ENCODE data around the gene MLST8. TPM values are rescaled to one million over a fixed set of nuclear protein-coding genes. Genes with fewer than 3 reads are reported as not detected.
A peak's percentile ranks its signal among the peaks of the same experiment; 100 is the strongest.

Gene MLST8
- total and polyA plus RNA-seq, 2 donors (not counting 3 experiments of a cell fraction or from before 2014, with no cell fraction given): 36.9 to 129 TPM

DNA sequence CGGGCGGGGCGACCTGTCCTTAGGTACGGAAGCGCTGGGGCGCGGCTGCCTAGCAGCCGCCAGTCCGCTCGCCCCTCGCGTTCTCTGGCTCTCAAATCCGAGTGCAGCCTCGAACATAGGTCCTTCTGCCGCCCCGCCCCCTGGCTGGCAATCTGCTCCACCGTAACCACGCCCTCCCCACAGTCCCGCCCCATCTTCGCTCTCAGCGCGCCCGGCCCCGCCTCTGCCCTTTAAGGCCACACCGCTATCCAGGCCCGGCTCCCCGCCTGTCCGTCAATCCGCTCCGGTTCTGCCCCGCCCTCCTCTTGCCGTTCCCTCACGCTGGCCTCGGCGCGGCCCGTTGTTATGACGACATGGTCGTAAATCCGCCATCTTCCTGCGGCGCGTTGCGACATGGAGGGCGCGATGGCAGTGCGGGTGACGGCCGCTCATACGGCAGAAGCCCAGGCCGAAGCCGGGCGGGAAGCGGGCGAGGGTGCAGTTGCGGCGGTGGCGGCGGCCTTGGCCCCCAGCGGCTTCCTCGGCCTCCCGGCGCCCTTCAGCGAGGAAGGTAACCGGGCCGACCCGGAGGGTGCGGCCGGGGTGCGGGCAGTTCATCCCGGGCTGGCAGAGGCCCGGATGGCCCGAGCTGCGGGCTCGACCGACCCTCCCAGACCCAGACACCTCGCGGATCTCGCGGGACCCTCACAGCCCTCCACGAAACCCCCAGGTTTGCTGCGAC lies 18.1 kb downstream of the MLST8 start, which contains the start of gene E4F1:
E4F1 (plus strand) TSS at position 371 of the 721 bp plus-strand sequence; CDS start at position 394, 23 bp downstream.
- Histone ChIP-seq H3K9me1 (replicated peaks; ENCODE audit: control insufficient read depth, extremely low read depth, insufficient read depth, low read length) (no peaks in the 10 kb centered on the region), H3K27me3 (ENCODE audit: control insufficient read depth in 2 of 2, insufficient read depth in 2 of 2, low read length in 2 of 2) (no peaks in the 10 kb centered on the region), H3K9ac (replicated peaks; ENCODE audit: extremely low read depth, insufficient read depth, low read length) (peak within 1 kb of the TSS; percentile 84), H4K20me1 (replicated peaks; ENCODE audit: control insufficient read depth, extremely low read depth, insufficient read depth, low read length) (no peaks in the 10 kb centered on the region), H3K79me2 (ENCODE audit: control insufficient read depth, insufficient read depth, low read length) (peaks cover 36% of the 10 kb centered on the region), H3K36me3 (ENCODE audit: control insufficient read depth in 2 of 2, extremely low read depth in 1 of 2, insufficient read depth in 2 of 2, low read length in 2 of 2) (peaks cover 0 to 2% of the 10 kb centered on the region in 2 experiments), H3K4me2 (ENCODE audit: insufficient read depth, low read length) (peak within 1 kb of the TSS; percentile 84), H3K27ac (ENCODE audit: insufficient read depth, low read depth, low read length) (peak within 1 kb of the TSS; percentile 41), H3K9me3 (replicated peaks; ENCODE audit: control insufficient read depth, insufficient read depth, low read length) (no peaks in the 10 kb centered on the region), H2AFZ (ENCODE audit: low read depth, low read length) (peak within 1 kb of the TSS; percentile 98), H3K4me3 (replicated peaks in 1 of 3; ENCODE audit: insufficient read depth in 1 of 3, low read depth in 1 of 3, low read length in 3 of 3) (peak within 1 kb of the TSS; percentile 54 to 79 (median 74)), H3K4me1 (ENCODE audit: control insufficient read depth, extremely low read depth, insufficient read depth, low read length) (peaks cover 7% of the 10 kb centered on the region)
- dilution Hi-C loops (cut with MboI; ENCODE audit: extremely low pct_ligation_motif_present, low sequenced_read_pairs) (no loop called here), intact Hi-C loops (cut with micrococcal nuclease) (loop anchor here (1.0 to 2.0 kb wide), 7 partner anchors 8 to 237 kb away; partner anchors contain the start of genes ECI1, MLST8, RNPS1 and TEDC2)
- ChIA-PET CTCF (no interaction called here), POLR2A (no interaction called here)
- peak; percentile 99 for FAIRE-seq
- TF ChIP-seq JUN (IDR thresholded peaks at IDR 0.05; ENCODE audit: borderline replicate concordance, insufficient read depth, insufficient read length, low read depth) (no peak), POLR2A (IDR thresholded peaks at IDR 0.05; ENCODE audit: low read depth, low read length) (peak; percentile 96), POLR2AphosphoS5 (IDR thresholded peaks at IDR 0.05; ENCODE audit: insufficient read depth, low read depth, low read length) (peak; percentile 93)
- TF ChIP-seq, protein P1, sequence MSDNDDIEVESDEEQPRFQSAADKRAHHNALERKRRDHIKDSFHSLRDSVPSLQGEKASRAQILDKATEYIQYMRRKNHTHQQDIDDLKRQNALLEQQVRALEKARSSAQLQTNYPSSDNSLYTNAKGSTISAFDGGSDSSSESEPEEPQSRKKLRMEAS (IDR thresholded peaks at IDR 0.05; ENCODE audit: insufficient read depth, insufficient read length): peak; percentile 41
- TF ChIP-seq, protein P2, sequence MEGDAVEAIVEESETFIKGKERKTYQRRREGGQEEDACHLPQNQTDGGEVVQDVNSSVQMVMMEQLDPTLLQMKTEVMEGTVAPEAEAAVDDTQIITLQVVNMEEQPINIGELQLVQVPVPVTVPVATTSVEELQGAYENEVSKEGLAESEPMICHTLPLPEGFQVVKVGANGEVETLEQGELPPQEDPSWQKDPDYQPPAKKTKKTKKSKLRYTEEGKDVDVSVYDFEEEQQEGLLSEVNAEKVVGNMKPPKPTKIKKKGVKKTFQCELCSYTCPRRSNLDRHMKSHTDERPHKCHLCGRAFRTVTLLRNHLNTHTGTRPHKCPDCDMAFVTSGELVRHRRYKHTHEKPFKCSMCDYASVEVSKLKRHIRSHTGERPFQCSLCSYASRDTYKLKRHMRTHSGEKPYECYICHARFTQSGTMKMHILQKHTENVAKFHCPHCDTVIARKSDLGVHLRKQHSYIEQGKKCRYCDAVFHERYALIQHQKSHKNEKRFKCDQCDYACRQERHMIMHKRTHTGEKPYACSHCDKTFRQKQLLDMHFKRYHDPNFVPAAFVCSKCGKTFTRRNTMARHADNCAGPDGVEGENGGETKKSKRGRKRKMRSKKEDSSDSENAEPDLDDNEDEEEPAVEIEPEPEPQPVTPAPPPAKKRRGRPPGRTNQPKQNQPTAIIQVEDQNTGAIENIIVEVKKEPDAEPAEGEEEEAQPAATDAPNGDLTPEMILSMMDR (IDR thresholded peaks at IDR 0.05; ENCODE audit: extremely low read depth in 1 of 2, insufficient read depth in 1 of 2, low read depth in 1 of 2, low read length in 2 of 2): no peak
- BruUV-seq (replicated peaks): no TSS peak
- DNase-seq (ENCODE audit: low read depth, low spot score): peak; percentile 99

All from endothelial cell of umbilical vein (primary cell).